Breast epithelium (tissue), 4 donors: ENCODE data around the gene NEDD4L. TPM values are rescaled to one million over a fixed set of nuclear protein-coding genes. Genes with fewer than 3 reads are reported as not detected.

Experiments
- DNase-seq, 2 donors: peaks; one replicate each; pipeline ENCODE4 v3.0.0-alpha.2; 2019; ENCODE audit warnings: low spot score in 2 of 2
- H3K27ac ChIP-seq, 2 donors: fragments of 200-600 bp; sonication (generic) in 1 of 2; one replicate each; pipeline ENCODE4 v1.5.1; 2016 to 2019; ENCODE audit warnings: mild to moderate bottlenecking in 1 of 2
- H3K27me3 ChIP-seq, 2 donors: fragments of 200-600 bp; sonication (generic) in 1 of 2; one replicate each; pipeline versions ENCODE4 v1.5.1 to v1.6.0; 2017 to 2019; ENCODE audit warnings: control low read depth in 1 of 2, mild to moderate bottlenecking in 1 of 2
- H3K36me3 ChIP-seq: fragments of 200-600 bp; one replicate; pipeline ENCODE4 v1.5.1; 2019
- H3K4me1 ChIP-seq, 2 donors: fragments of 200-600 bp; sonication (generic); one replicate each; pipeline ENCODE4 v1.5.1; 2016 to 2019; ENCODE audit warnings: control low read depth in 1 of 2
- H3K4me3 ChIP-seq, 3 donors: fragments of 200-600 bp; sonication (generic); 1 replicate in 2 of 3; 2 replicates in 1 of 3; pipeline ENCODE4 v1.5.1; 2016 to 2019; ENCODE audit warnings: mild to moderate bottlenecking in 3 of 3, moderate library complexity in 2 of 3
- H3K9me3 ChIP-seq, 2 donors: fragments of 200-600 bp; sonication (generic) in 1 of 2; one replicate each; pipeline ENCODE4 v1.5.1; 2016 to 2019; ENCODE audit warnings: control low read depth in 1 of 2
- CTCF ChIP-seq, 3 donors: fragments of 450-650 bp; IDR thresholded peaks; one replicate each; pipeline ENCODE4 v1.5.1; 2016 to 2017; ENCODE audit warnings: antibody characterized with exemption in 3 of 3, mild to moderate bottlenecking in 3 of 3, moderate library complexity in 3 of 3
- POLR2A ChIP-seq: fragments of 450-650 bp; IDR thresholded peaks from one replicate; pipeline ENCODE4 v1.6.1; 2016; ENCODE audit warnings: antibody characterized with exemption, mild to moderate bottlenecking, moderate library complexity
- POLR2AphosphoS5 ChIP-seq, 3 donors: sonication (generic); formaldehyde crosslinking; IDR thresholded peaks; one replicate each; pipeline ENCODE4 v1.6.1; 2017; ENCODE audit warnings: antibody characterized with exemption in 3 of 3
- intact Hi-C: fragments of 100-400 bp; cut with DNase I; formaldehyde crosslinking; loops from one replicate; pipeline ENCODE4 v1.15.1; 2023; ENCODE audit warnings: low total_unique reads
- total RNA-seq, 3 donors: library from RNA; depleted of rRNA; stranded (reverse); fragments of >200 nt; gene quantifications; one replicate each; pipeline ENCODE4 v1.1.0, GENCODE V29; 2016

The NEDD4L gene
- total RNA-seq, 3 donors from 2014 or later: 26.2 to 162 (median 106) TPM

GRCh38 chr18:58140387-58141325 lies 96.6 kb downstream of the NEDD4L start:
- intact Hi-C loops: no loop called here
- peak overlapping the region; percentile 55 to 58 for H3K27ac ChIP-seq
- H3K4me3 ChIP-seq: no peak overlapping the region
- H3K36me3 ChIP-seq: no peaks in the 10 kb centered on the region
- TF ChIP-seq CTCF (IDR thresholded peaks at IDR 0.05) (peak in 1 of 3 donors; percentile 34), POLR2A (no peak)
- no peaks in the 10 kb centered on the region for H3K27me3 ChIP-seq
- no peaks in the 10 kb centered on the region for H3K9me3 ChIP-seq
- no peaks in the 10 kb centered on the region for H3K4me1 ChIP-seq
- no peak for DNase-seq

- Histone ChIP-seq H3K4me3 (no peak overlapping the region), H3K36me3 (no peaks in the 10 kb centered on the region), H3K4me1 (no peaks in the 10 kb centered on the region), H3K27me3 (no peaks in the 10 kb centered on the region), H3K27ac (no peak overlapping the region), H3K9me3 (no peaks in the 10 kb centered on the region)
- intact Hi-C loops: loop anchor here (1.0 kb wide), 1 partner anchor 40 kb away; no protein-coding TSS in a partner anchor
- no peak for TF ChIP-seq CTCF (IDR thresholded peaks at IDR 0.05)
- TF ChIP-seq POLR2AphosphoS5 (IDR thresholded peaks at IDR 0.05): no peak
- no peak for TF ChIP-seq POLR2A
- DNase-seq: no peak
These were observed 99.4 kb downstream of the NEDD4L start for GRCh38 chr18:58143386-58143785.

- TF ChIP-seq POLR2AphosphoS5 (IDR thresholded peaks at IDR 0.05) (no peak), CTCF (IDR thresholded peaks at IDR 0.05) (no peak), POLR2A (no peak)
- no peak for DNase-seq
- Histone ChIP-seq H3K4me1 (no peaks in the 10 kb centered on the region), H3K9me3 (no peaks in the 10 kb centered on the region), H3K27me3 (no peaks in the 10 kb centered on the region), H3K4me3 (no peak overlapping the region), H3K27ac (no peak overlapping the region), H3K36me3 (no peaks in the 10 kb centered on the region)
- intact Hi-C loops: no loop called here
These were observed 100.1 kb downstream of the NEDD4L start for GRCh38 chr18:58144106-58144505.

GRCh38 chr18:58144671-58145285 lies 100.8 kb downstream of the NEDD4L start:
- peak in 1 of 2 donors; percentile 40 for DNase-seq
- no peaks in the 10 kb centered on the region for H3K27me3 ChIP-seq
- H3K4me1 ChIP-seq: no peaks in the 10 kb centered on the region
- no peak overlapping the region for H3K4me3 ChIP-seq
- intact Hi-C loops: no loop called here
- H3K36me3 ChIP-seq: no peaks in the 10 kb centered on the region
- TF ChIP-seq CTCF (IDR thresholded peaks at IDR 0.05) (peak in 2 of 3 donors; percentile 17 to 31), POLR2A (no peak)
- no peaks in the 10 kb centered on the region for H3K9me3 ChIP-seq
- H3K27ac ChIP-seq: no peak overlapping the region

- Histone ChIP-seq H3K9me3 (no peaks in the 10 kb centered on the region), H3K27me3 (no peaks in the 10 kb centered on the region), H3K36me3 (no peaks in the 10 kb centered on the region), H3K27ac (no peak overlapping the region), H3K4me1 (no peaks in the 10 kb centered on the region), H3K4me3 (no peak overlapping the region)
- TF ChIP-seq POLR2A: no peak
- TF ChIP-seq POLR2AphosphoS5 (IDR thresholded peaks at IDR 0.05): no peak
- TF ChIP-seq CTCF (IDR thresholded peaks at IDR 0.05): no peak
- intact Hi-C loops: no loop called here
- no peak for DNase-seq
These were observed 102.1 kb downstream of the NEDD4L start for GRCh38 chr18:58146099-58146498.
